HEK293 (cell line): Measurements from ENCODE around the gene YWHAQ.

Experiments used
- CTCF ChIA-PET: fragments of 350-600 bp; formaldehyde crosslinking; extraction: SDS; loops from one replicate; lab custom pipeline; 2021; ENCODE audit warnings: antibody characterized with exemption; lab: Yijun Ruan, JAX
- POLR2A ChIA-PET: fragments of 300-600 bp; formaldehyde crosslinking; extraction: SDS; loops from one replicate; lab custom pipeline; 2020; ENCODE audit warnings: antibody characterized with exemption, inconsistent platforms; lab: Yijun Ruan, JAX
- H3K27ac ChIP-seq: fragments of 200-500 bp; sonication (Bioruptor generic); 2 replicates; pipeline ENCODE4 v1.5.1; 2014; ENCODE audit warnings: low read depth, low read length, control low read depth, inconsistent platforms; ENCODE audit errors: extremely low read depth
- H3K36me3 ChIP-seq, 2 experiments: fragments of 200-500 bp in 1 of 2; sonication (Bioruptor generic) in 1 of 2; 1 replicate in 1 of 2; 2 replicates in 1 of 2; pipeline ENCODE4 v1.5.1; 2014 to 2017; ENCODE audit warnings: inconsistent platforms in 2 of 2, low read length in 2 of 2; ENCODE audit not compliant: control insufficient read depth in 2 of 2, insufficient read depth in 1 of 2
- H3K4me1 ChIP-seq: fragments of 200-500 bp; sonication (Bioruptor generic); 2 replicates; pipeline ENCODE4 v1.5.1; 2014; ENCODE audit warnings: mild to moderate bottlenecking, low read length, inconsistent platforms; ENCODE audit not compliant: control insufficient read depth, insufficient read depth
- H3K4me3 ChIP-seq: 2 replicates; pipeline ENCODE4 v1.5.1; 2011; ENCODE audit warnings: low read depth, mild to moderate bottlenecking, control low read depth, low read length, moderate library complexity
- H3K9me3 ChIP-seq: fragments of 200-500 bp; sonication (Bioruptor generic); 2 replicates; pipeline ENCODE4 v1.5.1; 2014; ENCODE audit warnings: low read depth, low read length, inconsistent platforms; ENCODE audit not compliant: control insufficient read depth, insufficient read depth
- EGR2 ChIP-seq: fragments of 450-650 bp; formaldehyde crosslinking; IDR thresholded peaks from 2 replicates; pipeline ENCODE4 v1.5.1; 2016; ENCODE audit warnings: low read depth, missing biosample characterization, missing genetic modification characterization
- GLIS1 ChIP-seq: fragments of 450-650 bp; formaldehyde crosslinking; IDR thresholded peaks from 2 replicates; pipeline ENCODE4 v1.5.1; 2016; ENCODE audit warnings: missing biosample characterization, missing genetic modification characterization
- IKZF3 ChIP-seq: fragments of 450-650 bp; IDR thresholded peaks from 2 replicates; pipeline ENCODE4 v1.5.0; 2018; ENCODE audit warnings: missing biosample characterization, mild to moderate bottlenecking, missing genetic modification characterization, moderate library complexity
- KLF7 ChIP-seq: fragments of 450-650 bp; formaldehyde crosslinking; IDR thresholded peaks from 2 replicates; pipeline ENCODE4 v1.5.1; 2016; ENCODE audit warnings: missing biosample characterization, missing genetic modification characterization, borderline replicate concordance
- PRDM6 ChIP-seq: fragments of 450-650 bp; formaldehyde crosslinking; IDR thresholded peaks from 2 replicates; pipeline ENCODE4 v1.5.1; 2017; ENCODE audit warnings: missing biosample characterization, missing genetic modification characterization
- SCRT1 ChIP-seq: fragments of 450-650 bp; formaldehyde crosslinking; IDR thresholded peaks from 2 replicates; pipeline ENCODE4 v1.5.1; 2016; ENCODE audit warnings: missing biosample characterization, missing genetic modification characterization, borderline replicate concordance
- SCRT2 ChIP-seq: fragments of 450-650 bp; formaldehyde crosslinking; IDR thresholded peaks from 2 replicates; pipeline ENCODE4 v1.5.1; 2016; ENCODE audit warnings: missing biosample characterization, missing genetic modification characterization
- TRIM28 ChIP-seq: IDR thresholded peaks from 2 replicates; pipeline ENCODE4 v1.6.1; 2011; ENCODE audit warnings: low read length, control low read depth, borderline replicate concordance
- ZBTB48 ChIP-seq: fragments of 450-650 bp; formaldehyde crosslinking; IDR thresholded peaks from 2 replicates; pipeline ENCODE4 v1.5.1; 2016; ENCODE audit warnings: missing biosample characterization, missing genetic modification characterization
- ZIC2 ChIP-seq: fragments of 450-650 bp; formaldehyde crosslinking; IDR thresholded peaks from 2 replicates; pipeline ENCODE4 v1.5.1; 2016; ENCODE audit warnings: missing biosample characterization, missing genetic modification characterization
- ZNF221 ChIP-seq: fragments of 450-650 bp; formaldehyde crosslinking; IDR thresholded peaks from 2 replicates; pipeline ENCODE4 v1.5.1; 2017; ENCODE audit warnings: missing biosample characterization, missing genetic modification characterization, borderline replicate concordance
- ZNF266 ChIP-seq: fragments of 450-650 bp; formaldehyde crosslinking; IDR thresholded peaks from 2 replicates; pipeline ENCODE4 v1.5.1; 2016; ENCODE audit warnings: missing biosample characterization, missing genetic modification characterization, low read depth
- ZNF391 ChIP-seq: fragments of 450-650 bp; formaldehyde crosslinking; IDR thresholded peaks from 2 replicates; pipeline ENCODE4 v1.5.1; 2016; ENCODE audit warnings: low read depth, missing biosample characterization, missing genetic modification characterization, borderline replicate concordance
- ZNF433 ChIP-seq: fragments of 450-650 bp; formaldehyde crosslinking; IDR thresholded peaks from 2 replicates; pipeline ENCODE4 v1.5.1; 2016; ENCODE audit warnings: missing biosample characterization, missing genetic modification characterization, low read depth
- ZNF513 ChIP-seq: fragments of 450-650 bp; IDR thresholded peaks from 2 replicates; pipeline ENCODE4 v1.5.1; 2018; ENCODE audit warnings: missing biosample characterization, missing genetic modification characterization
- ZNF548 ChIP-seq: fragments of 450-650 bp; formaldehyde crosslinking; IDR thresholded peaks from 2 replicates; pipeline ENCODE4 v1.5.1; 2016; ENCODE audit warnings: missing biosample characterization, missing genetic modification characterization
- ZNF658 ChIP-seq: fragments of 450-650 bp; formaldehyde crosslinking; IDR thresholded peaks from 2 replicates; pipeline ENCODE4; 2016; ENCODE audit warnings: missing biosample characterization, missing genetic modification characterization
- ZNF776 ChIP-seq: fragments of 450-650 bp; formaldehyde crosslinking; IDR thresholded peaks from 2 replicates; pipeline ENCODE4 v1.5.0; 2017; ENCODE audit warnings: missing biosample characterization, missing genetic modification characterization, borderline replicate concordance
- TF ChIP-seq, protein P1 (sequence below): fragments of 450-650 bp; IDR thresholded peaks from 2 replicates; pipeline ENCODE4 v1.5.1; 2018; ENCODE audit warnings: missing biosample characterization, mild to moderate bottlenecking, missing genetic modification characterization

The YWHAQ gene

DNA sequence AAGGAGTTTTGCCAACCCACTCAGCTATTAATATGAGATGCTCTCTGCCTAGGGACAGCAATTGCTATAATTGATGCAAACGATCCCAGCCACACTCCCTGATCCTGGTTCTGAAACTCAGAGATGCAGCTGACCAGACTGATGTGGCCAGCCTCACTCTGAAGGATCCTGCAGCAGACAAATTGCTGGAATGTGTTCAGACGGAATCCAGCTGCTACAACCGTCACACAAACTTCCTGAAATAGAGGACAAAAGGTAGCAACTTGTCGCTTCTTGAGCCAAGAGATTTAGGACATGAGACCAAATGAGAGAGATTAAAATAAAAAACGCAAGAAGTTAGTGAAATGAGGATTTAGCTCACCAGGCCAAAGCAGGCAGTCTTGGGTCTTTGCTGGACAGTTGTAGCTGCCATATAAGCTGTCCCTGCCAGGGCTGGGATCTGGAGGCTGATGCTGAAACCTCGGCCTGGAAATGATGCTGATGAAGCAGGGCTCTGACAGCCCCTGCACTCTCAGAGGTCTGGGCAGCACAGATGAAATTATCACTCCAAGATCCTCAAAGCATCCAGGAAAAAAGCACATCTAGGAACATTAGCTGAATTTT lies 8.3 kb upstream of the YWHAQ start:
- no peak overlapping the region for H3K27ac ChIP-seq
- ChIA-PET CTCF (interaction anchor here (0.8 to 1.0 kb wide), 3 partner anchors 9 to 131 kb away, joined by 3 read pairs; no protein-coding TSS in a partner anchor), POLR2A (interaction anchor here (1.3 to 2.8 kb wide), 2 partner anchors 9 to 83 kb away, joined by 4 to 17 read pairs; partner anchors contain the start of genes ADAM17 and YWHAQ)
- H3K36me3 ChIP-seq, result no peaks in the 10 kb centered on the region
- no peaks in the 10 kb centered on the region for H3K4me1 ChIP-seq
- no peak overlapping the region for H3K4me3 ChIP-seq
- TF ChIP-seq SCRT1 (tag by site-specific recombination), result 0 out of 2 replicates have a peak, but pooled peaks have one; percentile 30
- no peak for TF ChIP-seq ZNF391 (tag by site-specific recombination)
- no peak for TF ChIP-seq ZIC2 (tag by site-specific recombination)
- TF ChIP-seq TRIM28, result no peak
- TF ChIP-seq SCRT2 (tag by site-specific recombination), result peak; percentile 84
- TF ChIP-seq ZNF433, result no peak
- TF ChIP-seq, protein P1, sequence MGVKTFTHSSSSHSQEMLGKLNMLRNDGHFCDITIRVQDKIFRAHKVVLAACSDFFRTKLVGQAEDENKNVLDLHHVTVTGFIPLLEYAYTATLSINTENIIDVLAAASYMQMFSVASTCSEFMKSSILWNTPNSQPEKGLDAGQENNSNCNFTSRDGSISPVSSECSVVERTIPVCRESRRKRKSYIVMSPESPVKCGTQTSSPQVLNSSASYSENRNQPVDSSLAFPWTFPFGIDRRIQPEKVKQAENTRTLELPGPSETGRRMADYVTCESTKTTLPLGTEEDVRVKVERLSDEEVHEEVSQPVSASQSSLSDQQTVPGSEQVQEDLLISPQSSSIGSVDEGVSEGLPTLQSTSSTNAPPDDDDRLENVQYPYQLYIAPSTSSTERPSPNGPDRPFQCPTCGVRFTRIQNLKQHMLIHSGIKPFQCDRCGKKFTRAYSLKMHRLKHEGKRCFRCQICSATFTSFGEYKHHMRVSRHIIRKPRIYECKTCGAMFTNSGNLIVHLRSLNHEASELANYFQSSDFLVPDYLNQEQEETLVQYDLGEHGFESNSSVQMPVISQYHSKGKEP (tag by site-specific recombination), result no peak
- TF ChIP-seq EGR2 (tag by site-specific recombination), result no peak
- no peaks in the 10 kb centered on the region for H3K9me3 ChIP-seq

DNA sequence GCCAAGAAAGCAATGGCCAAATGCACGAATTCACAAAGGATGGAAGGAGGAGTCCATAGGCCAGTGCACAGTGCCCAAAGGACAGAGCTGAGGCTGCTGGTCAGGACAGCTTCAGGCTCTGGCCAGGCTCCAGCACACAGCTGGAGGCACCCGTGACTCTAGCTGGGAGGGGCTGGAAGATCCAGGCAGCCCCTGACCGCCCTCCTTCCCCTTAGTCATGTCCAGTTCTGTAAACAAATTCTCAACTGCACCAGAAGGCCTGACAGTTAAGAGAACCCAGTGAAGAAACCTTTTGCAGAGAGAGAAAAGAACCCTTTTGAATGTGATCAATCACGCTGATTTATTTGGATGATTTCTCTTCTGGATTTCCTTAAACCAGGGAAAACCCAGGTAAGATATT lies 7.7 kb upstream of the YWHAQ start:
- POLR2A ChIA-PET, result interaction anchor here (1.3 to 2.8 kb wide), 2 partner anchors 8 to 83 kb away, joined by 4 to 17 read pairs; partner anchors contain the start of genes ADAM17 and YWHAQ

More for the DNA sequence above, 7.7 kb upstream of the YWHAQ start:
- no peaks in the 10 kb centered on the region for H3K9me3 ChIP-seq
- no peaks in the 10 kb centered on the region for H3K36me3 ChIP-seq
- no peaks in the 10 kb centered on the region for H3K4me1 ChIP-seq
- H3K4me3 ChIP-seq, result no peak overlapping the region
- CTCF ChIA-PET, result interaction anchor here (0.8 to 1.0 kb wide), 3 partner anchors 8 to 131 kb away, joined by 3 read pairs; no protein-coding TSS in a partner anchor
- TF ChIP-seq KLF7 (tag by site-specific recombination) (no peak), ZNF658 (tag by site-specific recombination) (no peak), ZNF221 (tag by site-specific recombination) (no peak), PRDM6 (no peak), ZIC2 (tag by site-specific recombination) (peak; percentile 23; the same call in 1 of the 2 replicates), ZNF776 (no peak), IKZF3 (tag by site-specific recombination) (no peak), ZBTB48 (no peak), GLIS1 (peak; percentile 22; the same call in 1 of the 2 replicates), ZNF266 (tag by site-specific recombination) (no peak), ZNF548 (tag by site-specific recombination) (no peak), SCRT2 (tag by site-specific recombination) (no peak), ZNF513 (tag by site-specific recombination) (no peak)
- H3K27ac ChIP-seq, result no peak overlapping the region
